ENCODE data around the gene POU2F2.

The POU2F2 gene

GRCh38 chr19:42150911-42151361 is 18.7 kb upstream of the POU2F2 start:
- intact Hi-C loops (cut with micrococcal nuclease), result no loop called here
- Mint-ChIP-seq H3K36me3 (ENCODE audit: low read depth) (no peaks in the 10 kb centered on the region), H3K4me3 (no peak overlapping the region), H3K27ac (no peak overlapping the region), H3K27me3 (peaks cover 59% of the 10 kb centered on the region), H3K4me1 (ENCODE audit: low read depth) (peaks cover 21% of the 10 kb centered on the region), H3K9me3 (no peaks in the 10 kb centered on the region)

GRCh38 chr19:42150364-42150763 is 18.1 kb upstream of the POU2F2 start:
- Mint-ChIP-seq H3K27me3 (peaks cover 58% of the 10 kb centered on the region), H3K27ac (no peak overlapping the region), H3K4me1 (ENCODE audit: low read depth) (peaks cover 22% of the 10 kb centered on the region), H3K9me3 (no peaks in the 10 kb centered on the region), H3K4me3 (no peak overlapping the region), H3K36me3 (ENCODE audit: low read depth) (no peaks in the 10 kb centered on the region)
- intact Hi-C loops (cut with micrococcal nuclease), result no loop called here

GRCh38 chr19:42149447-42150202 is 17.4 kb upstream of the POU2F2 start:
- H3K4me3 Mint-ChIP-seq, result no peak overlapping the region
- H3K27me3 Mint-ChIP-seq, result peaks cover 55% of the 10 kb centered on the region
- no peaks in the 10 kb centered on the region for H3K36me3 Mint-ChIP-seq (ENCODE audit: low read depth)
- peaks cover 18% of the 10 kb centered on the region for H3K4me1 Mint-ChIP-seq (ENCODE audit: low read depth)
- no peaks in the 10 kb centered on the region for H3K9me3 Mint-ChIP-seq
- H3K27ac Mint-ChIP-seq, result no peak overlapping the region
- intact Hi-C loops (cut with micrococcal nuclease), result no loop called here

- Mint-ChIP-seq H3K4me3 (no peak overlapping the region), H3K27ac (no peak overlapping the region), H3K9me3 (no peaks in the 10 kb centered on the region), H3K36me3 (ENCODE audit: low read depth) (no peaks in the 10 kb centered on the region), H3K27me3 (peaks cover 50% of the 10 kb centered on the region), H3K4me1 (ENCODE audit: low read depth) (peaks cover 17% of the 10 kb centered on the region)
- intact Hi-C loops (cut with micrococcal nuclease), result no loop called here
Measured at GRCh38 chr19:42148266-42148665, 16.0 kb upstream of the POU2F2 start.

- Mint-ChIP-seq H3K36me3 (ENCODE audit: low read depth) (no peaks in the 10 kb centered on the region), H3K4me3 (no peak overlapping the region), H3K4me1 (ENCODE audit: low read depth) (peaks cover 19% of the 10 kb centered on the region), H3K9me3 (no peaks in the 10 kb centered on the region), H3K27ac (no peak overlapping the region), H3K27me3 (peaks cover 33% of the 10 kb centered on the region)
- intact Hi-C loops (cut with micrococcal nuclease), result no loop called here
Measured at GRCh38 chr19:42143341-42144234, 11.3 kb upstream of the POU2F2 start.

- Mint-ChIP-seq H3K36me3 (ENCODE audit: low read depth) (no peaks in the 10 kb centered on the region), H3K9me3 (no peaks in the 10 kb centered on the region)
- intact Hi-C loops (cut with micrococcal nuclease), result no loop called here
Measured at GRCh38 chr19:42140125-42140754, 8.0 kb upstream of the POU2F2 start.

GRCh38 chr19:42134535-42135070 is 2.4 kb upstream of the POU2F2 start:
- H3K27me3 Mint-ChIP-seq, result no peaks in the 10 kb centered on the region
- H3K9me3 Mint-ChIP-seq, result no peaks in the 10 kb centered on the region
- no peaks in the 10 kb centered on the region for H3K36me3 Mint-ChIP-seq (ENCODE audit: low read depth)
- no peak overlapping the region for H3K27ac Mint-ChIP-seq
- no peak overlapping the region for H3K4me3 Mint-ChIP-seq
- intact Hi-C loops (cut with micrococcal nuclease), result loop anchor here (5.0 kb wide), 1 partner anchor 153 kb away; no protein-coding TSS in a partner anchor
- peaks cover 54% of the 10 kb centered on the region for H3K4me1 Mint-ChIP-seq (ENCODE audit: low read depth)

More at GRCh38 chr19:42140125-42140754, 8.0 kb upstream of the POU2F2 start:
- Mint-ChIP-seq H3K27ac (no peak overlapping the region), H3K4me3 (no peak overlapping the region), H3K27me3 (peaks cover 15% of the 10 kb centered on the region), H3K4me1 (ENCODE audit: low read depth) (peaks cover 18% of the 10 kb centered on the region)

- Mint-ChIP-seq H3K27ac (peak overlapping the region; percentile 58), H3K9me3 (no peaks in the 10 kb centered on the region), H3K27me3 (no peaks in the 10 kb centered on the region), H3K4me3 (peak overlapping the region; percentile 89), H3K4me1 (ENCODE audit: low read depth) (peaks cover 65% of the 10 kb centered on the region), H3K36me3 (ENCODE audit: low read depth) (no peaks in the 10 kb centered on the region)
- intact Hi-C loops (cut with micrococcal nuclease), result loop anchor here (1.0 to 5.0 kb wide), 4 partner anchors 24 to 154 kb away; partner anchors contain the start of gene GSK3A
Measured at GRCh38 chr19:42132851-42133528, 744 bp upstream of the POU2F2 start.

- Mint-ChIP-seq H3K27ac (peak overlapping the region; percentile 58), H3K27me3 (no peaks in the 10 kb centered on the region), H3K4me3 (peak overlapping the region; percentile 89), H3K36me3 (ENCODE audit: low read depth) (no peaks in the 10 kb centered on the region), H3K4me1 (ENCODE audit: low read depth) (peaks cover 79% of the 10 kb centered on the region), H3K9me3 (no peaks in the 10 kb centered on the region)
- intact Hi-C loops (cut with micrococcal nuclease), result loop anchor here (1.0 to 5.0 kb wide), 4 partner anchors 23 to 156 kb away; partner anchors contain the start of gene GSK3A
Measured at GRCh38 chr19:42131149-42132029, 857 bp downstream of the POU2F2 start.

GRCh38 chr19:42130254-42130573 is 2.0 kb downstream of the POU2F2 start:
- no peaks in the 10 kb centered on the region for H3K27me3 Mint-ChIP-seq
- intact Hi-C loops (cut with micrococcal nuclease), result loop anchor here (5.0 kb wide), 1 partner anchor 157 kb away; no protein-coding TSS in a partner anchor
- H3K36me3 Mint-ChIP-seq (ENCODE audit: low read depth), result no peaks in the 10 kb centered on the region
- peak overlapping the region; percentile 58 for H3K27ac Mint-ChIP-seq
- peaks cover 85% of the 10 kb centered on the region for H3K4me1 Mint-ChIP-seq (ENCODE audit: low read depth)
- H3K9me3 Mint-ChIP-seq, result no peaks in the 10 kb centered on the region
- peak overlapping the region; percentile 62 for H3K4me3 Mint-ChIP-seq

- intact Hi-C loops (cut with micrococcal nuclease), result loop anchor here (5.0 kb wide), 2 partner anchors 158 to 198 kb away; partner anchors contain the start of gene MEGF8
- H3K36me3 Mint-ChIP-seq (ENCODE audit: low read depth), result no peaks in the 10 kb centered on the region
- peak overlapping the region; percentile 62 for H3K4me3 Mint-ChIP-seq
- H3K27me3 Mint-ChIP-seq, result no peaks in the 10 kb centered on the region
- peaks cover 86% of the 10 kb centered on the region for H3K4me1 Mint-ChIP-seq (ENCODE audit: low read depth)
- no peaks in the 10 kb centered on the region for H3K9me3 Mint-ChIP-seq
- peak overlapping the region; percentile 58 for H3K27ac Mint-ChIP-seq
Measured at GRCh38 chr19:42129399-42130253, 2.6 kb downstream of the POU2F2 start.

- H3K27me3 Mint-ChIP-seq, result no peaks in the 10 kb centered on the region
- intact Hi-C loops (cut with micrococcal nuclease), result loop anchor here (5.0 kb wide), 1 partner anchor 201 kb away; the partner anchor contains the start of gene MEGF8
- H3K9me3 Mint-ChIP-seq, result no peaks in the 10 kb centered on the region
- no peak overlapping the region for H3K27ac Mint-ChIP-seq
- H3K4me1 Mint-ChIP-seq (ENCODE audit: low read depth), result peaks cover 94% of the 10 kb centered on the region
- H3K4me3 Mint-ChIP-seq, result no peak overlapping the region
- peaks cover 7% of the 10 kb centered on the region for H3K36me3 Mint-ChIP-seq (ENCODE audit: low read depth)
Measured at GRCh38 chr19:42126574-42126973, 5.7 kb downstream of the POU2F2 start.

All from dendritic cell treated with granulocyte-macrophage colony-stimulating factor and Interleukin-4, amounts not matched to agents 40 ng/mL and 50 ng/mL, for 4 days (primary cell).